OCI-LY7 (cell line): ENCODE data around the gene REV3L.

Experiments used
- CTCF ChIP-seq: fragments of 200-600 bp; sonication (generic); conservative IDR thresholded peaks from 2 replicates; pipeline ENCODE4 v1.5.1; 2014; ENCODE audit warnings: mild to moderate bottlenecking, antibody characterized with exemption, low read length, moderate library complexity, mixed read lengths
- EZH2phosphoT487 ChIP-seq: fragments of 200-600 bp; sonication (generic); IDR thresholded peaks from 2 replicates; pipeline ENCODE4 v1.6.1; 2018; ENCODE audit warnings: low read depth, borderline replicate concordance, mild to moderate bottlenecking, mixed run types, antibody characterized with exemption, low read length, moderate library complexity, mixed read lengths

DNA sequence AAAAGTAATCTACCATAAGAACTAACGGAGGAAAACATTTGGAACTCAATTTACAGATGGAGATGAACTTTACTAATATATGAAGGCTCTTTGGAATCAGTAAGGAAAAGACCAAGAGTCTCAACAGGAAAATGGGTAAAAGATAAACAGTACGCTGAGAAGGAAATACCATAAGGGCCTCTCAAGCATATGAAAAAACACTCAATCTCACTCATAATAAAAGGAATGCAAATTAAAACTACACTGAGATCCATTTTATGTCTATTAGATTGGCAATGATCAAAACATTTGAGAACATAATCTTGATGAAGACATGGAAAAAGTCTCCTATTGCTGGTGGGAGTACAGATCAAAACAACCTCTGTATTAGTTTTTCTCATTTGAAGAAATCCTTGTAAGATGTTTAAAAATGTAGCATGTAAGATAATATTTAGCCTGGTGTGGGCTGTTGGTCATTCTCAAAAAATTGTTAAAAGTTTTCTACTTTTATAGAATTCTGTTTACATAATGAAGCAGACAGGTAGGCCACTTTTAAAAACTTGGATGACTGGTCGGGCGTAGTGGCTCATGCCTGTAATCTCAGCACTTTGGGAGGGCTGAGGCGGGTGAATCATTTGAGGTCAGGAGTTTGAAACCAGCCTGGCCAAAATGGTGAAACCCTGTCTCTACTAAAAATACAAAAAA, 14.5 kb downstream of the REV3L start:
- TF ChIP-seq CTCF (no peak), EZH2phosphoT487 (no peak)
